NCI-H748 (cell line): Measurements from ENCODE around the gene RAB33B.

Experiments
- DNase-seq: peaks from one replicate; lab custom pipeline; 2025; ENCODE audit not compliant: unreplicated experiment; lab: John Stamatoyannopoulos, UW

The RAB33B gene

DNA sequence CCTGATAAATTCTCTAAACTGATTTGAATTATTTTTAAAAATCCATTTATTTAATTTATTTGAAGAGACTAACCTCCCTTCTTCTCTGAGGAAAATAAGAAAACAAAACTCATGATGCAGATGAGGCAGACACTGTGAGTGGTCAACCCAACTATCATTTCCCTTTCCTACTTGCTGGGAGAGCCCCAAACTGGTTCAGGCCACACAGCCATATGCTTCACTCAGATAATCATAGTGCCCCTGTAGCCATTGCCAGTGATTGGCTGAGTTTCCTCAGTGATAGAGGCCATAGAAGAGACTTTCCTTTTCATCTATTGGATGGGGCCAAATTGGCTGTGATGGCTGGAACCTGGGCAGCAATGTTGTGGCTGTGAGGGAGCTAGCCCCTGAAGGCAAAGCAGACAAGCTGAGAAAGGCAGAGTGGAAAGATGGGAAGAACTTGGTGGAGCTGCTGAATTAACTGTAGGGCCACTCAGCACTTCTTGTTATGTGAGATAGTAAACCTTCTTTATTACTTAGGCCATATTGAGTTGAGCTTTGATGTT is 49.8 kb downstream of the RAB33B start:
- no peak for DNase-seq

DNA sequence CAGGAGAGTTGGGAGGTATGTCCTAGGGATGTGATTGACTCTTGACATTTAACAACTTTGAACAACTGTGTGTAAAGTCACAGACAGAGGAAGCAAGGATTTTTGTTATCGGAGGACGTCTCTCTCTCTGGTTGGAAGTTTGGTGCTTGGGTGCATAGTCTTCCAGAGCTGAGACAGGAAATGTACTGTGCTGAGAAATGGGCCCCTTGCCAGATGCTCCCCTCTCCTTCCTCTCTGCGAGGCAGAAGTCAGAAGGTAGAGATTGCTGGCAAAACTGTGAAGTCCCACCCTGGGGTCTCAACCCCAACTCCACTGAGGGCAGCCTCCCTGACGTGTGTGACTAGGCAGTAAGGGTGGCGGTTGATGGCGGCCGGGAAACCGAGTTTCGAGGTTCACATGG is 52.9 kb downstream of the RAB33B start:
- no peak for DNase-seq

DNA sequence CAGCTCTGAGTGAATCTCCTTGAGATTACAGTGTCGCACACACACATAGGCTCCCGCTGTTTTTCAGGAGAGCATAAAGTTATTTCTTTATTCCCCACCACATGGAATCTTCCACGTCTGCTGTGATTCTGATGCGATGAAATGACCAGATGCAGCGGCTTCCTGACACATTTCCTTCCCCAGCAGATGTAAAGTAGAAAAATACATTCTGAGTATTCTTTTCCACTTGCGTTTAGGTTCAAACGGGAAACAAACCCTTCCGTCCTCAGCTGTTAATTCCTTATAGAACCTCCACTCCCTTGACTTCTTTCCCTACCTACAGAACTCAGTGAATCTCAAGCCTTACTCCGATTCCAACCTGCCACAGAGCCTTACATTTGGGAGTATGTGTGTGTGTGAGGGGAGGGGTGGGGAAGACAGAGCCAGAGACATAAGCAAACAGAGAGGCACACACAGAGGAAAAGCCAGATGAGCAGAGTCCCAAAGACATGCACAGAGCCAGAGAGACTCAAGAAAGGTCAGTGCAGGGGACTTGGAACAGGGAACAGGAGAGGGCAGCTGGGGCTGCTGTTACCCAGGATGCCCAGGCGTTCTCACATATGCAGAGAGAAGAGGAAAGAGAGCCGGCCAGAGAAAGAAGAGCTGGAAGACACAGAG is 54.8 kb downstream of the RAB33B start:
- no peak for DNase-seq

DNA sequence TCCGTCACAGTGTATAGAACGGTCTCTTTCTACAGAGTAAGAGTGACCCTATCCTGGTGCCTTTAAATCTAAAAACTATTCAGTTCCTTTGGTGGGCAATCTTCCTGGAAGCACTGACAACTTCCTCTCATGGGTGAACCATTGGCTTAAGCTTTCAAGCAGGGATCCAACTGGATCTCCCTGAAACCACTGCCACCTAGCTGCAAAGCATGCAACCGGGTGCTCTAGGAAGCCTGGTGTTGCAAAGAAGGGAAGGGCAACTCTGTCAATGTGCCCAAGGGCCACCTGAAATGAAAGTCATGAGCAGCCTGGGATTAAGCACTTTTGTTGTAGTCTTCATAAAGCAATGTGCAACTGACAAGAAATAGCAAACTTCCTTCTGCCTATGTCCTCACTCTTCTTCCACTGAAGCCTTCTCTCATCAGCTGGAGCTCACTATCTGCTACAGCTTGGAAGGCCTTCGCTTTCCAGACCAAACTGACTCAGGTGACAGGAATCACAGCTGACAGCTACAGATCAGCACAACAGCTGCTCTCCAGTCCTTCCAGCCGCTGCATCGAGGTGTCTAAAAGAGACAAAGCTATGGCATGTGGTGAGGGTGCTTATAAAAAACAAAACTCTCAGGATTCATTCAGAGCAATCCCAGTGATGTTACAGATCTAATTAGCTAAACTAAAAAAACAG is 55.9 kb downstream of the RAB33B start:
- peak; percentile 24 for DNase-seq

GRCh38 chr4:139511320-139511719 is 57.4 kb downstream of the RAB33B start:
- no peak for DNase-seq

DNA sequence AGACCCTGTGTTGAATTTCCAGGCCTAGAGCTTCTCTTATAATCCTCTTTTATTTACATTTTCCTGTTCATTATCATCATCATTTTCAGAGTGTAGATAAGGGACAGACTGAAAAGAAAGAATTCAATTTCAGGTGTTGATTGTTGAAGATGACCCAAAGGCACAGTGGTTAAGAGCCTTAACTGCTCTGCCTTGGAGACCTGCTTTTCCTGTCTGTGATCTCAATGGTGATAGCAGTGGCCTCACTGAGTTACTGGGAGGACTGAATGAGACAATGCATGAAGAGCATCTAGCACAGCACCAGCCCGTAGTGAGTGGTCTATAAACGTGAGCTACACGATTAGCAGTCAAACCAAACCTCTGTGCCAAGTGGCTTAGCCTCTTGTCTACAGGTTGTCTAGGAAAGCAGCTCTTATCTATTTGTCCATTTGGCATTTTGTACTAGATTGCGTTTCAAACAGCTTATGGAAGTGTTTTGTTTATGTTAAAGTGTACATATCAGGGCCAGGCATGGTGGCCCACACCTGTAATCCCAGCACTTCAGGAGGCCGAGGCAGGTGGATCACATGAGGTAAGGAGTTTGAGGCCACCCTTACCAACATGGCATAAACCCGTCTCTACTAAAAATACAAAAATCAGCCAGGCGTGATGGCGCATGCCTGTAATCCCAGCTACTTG is 60.6 kb downstream of the RAB33B start:
- DNase-seq, result no peak

GRCh38 chr4:139515531-139515958 is 61.6 kb downstream of the RAB33B start:
- no peak for DNase-seq

DNA sequence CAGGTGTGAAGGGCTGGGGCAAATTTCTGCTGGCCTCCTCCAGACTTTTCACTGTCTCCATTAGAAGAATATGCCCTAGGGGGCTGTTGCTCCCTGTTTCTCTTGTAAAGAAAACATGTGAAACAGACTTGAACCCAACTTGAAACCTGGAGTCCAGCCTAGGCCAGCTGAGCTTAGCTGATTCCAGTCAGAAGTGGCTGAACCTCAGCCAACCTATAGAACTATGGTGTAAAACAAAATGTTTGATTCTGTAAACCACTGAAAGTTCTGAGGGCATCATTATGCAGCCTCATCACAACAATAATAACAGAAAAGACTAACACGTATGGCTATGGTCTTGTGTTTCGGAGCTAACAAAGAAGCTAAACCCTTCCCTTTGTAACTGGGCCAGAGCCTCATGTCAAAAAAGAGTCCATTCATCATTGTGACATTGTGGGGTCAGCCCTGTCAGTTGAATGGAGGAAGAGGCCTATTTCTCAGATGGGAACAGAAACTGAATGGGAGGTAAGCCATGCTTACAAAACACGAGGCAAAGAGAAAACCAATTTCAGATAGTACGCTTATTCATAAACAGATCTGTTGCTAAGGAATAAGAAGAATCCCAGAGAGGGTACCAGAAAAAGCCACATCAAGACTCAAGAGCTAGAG is 68.0 kb downstream of the RAB33B start:
- no peak for DNase-seq

DNA sequence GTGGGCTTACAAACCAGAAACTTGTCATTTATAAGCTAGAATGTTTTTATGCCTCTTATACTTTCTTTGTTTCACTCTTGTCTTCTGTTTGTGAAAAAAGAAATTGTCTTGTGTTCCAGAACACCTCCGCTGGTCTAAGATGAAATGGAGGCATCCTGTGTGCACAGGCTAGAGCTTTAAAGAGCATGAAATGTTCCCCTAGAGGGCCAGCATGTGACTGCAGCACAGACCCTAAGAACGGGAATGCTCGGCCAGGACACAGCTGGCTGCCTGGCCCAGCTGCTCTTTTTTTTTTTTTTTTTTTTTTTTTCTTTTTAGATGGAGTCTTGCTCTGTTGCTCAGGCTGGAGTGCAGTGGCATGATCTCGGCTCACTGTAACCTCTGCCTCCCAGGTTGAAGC is 68.5 kb downstream of the RAB33B start:
- no peak for DNase-seq

- DNase-seq, result no peak
Observed at GRCh38 chr4:139523076-139523475, 69.2 kb downstream of the RAB33B start.

- DNase-seq, result no peak
Observed at GRCh38 chr4:139524062-139524631, 70.2 kb downstream of the RAB33B start.

GRCh38 chr4:139525414-139525813 is 71.5 kb downstream of the RAB33B start:
- no peak for DNase-seq
